Keratinocyte (primary cell): Measurements from ENCODE around the gene SKA2. TPM values are rescaled to one million over a fixed set of nuclear protein-coding genes. Genes with fewer than 3 reads are reported as not detected.
"Not testable (repeated sequence)": the region's sequence is repeated elsewhere in the genome, so short reads cannot be mapped to it uniquely, and the experiment has no call there.

ENCODE experiments used
- DNase-seq: peaks from one replicate; pipeline ENCODE4 v3.0.0-alpha.2; 2011; ENCODE audit warnings: low read depth, missing footprints, low spot score
- FAIRE-seq: peaks from 2 replicates; lab custom pipeline; 2011; peaks lifted over from hg19 to GRCh38; lab: Jason Lieb, UNC
- H2AFZ ChIP-seq: 2 replicates; pipeline ENCODE4 v1.6.0; 2012; ENCODE audit warnings: low read length, control low read depth, inconsistent platforms; ENCODE audit not compliant: control insufficient read depth
- H3K27ac ChIP-seq: 2 replicates; pipeline ENCODE4 v1.5.1; 2011; ENCODE audit warnings: low read length; ENCODE audit not compliant: control insufficient read depth, insufficient read depth
- H3K27me3 ChIP-seq: 3 replicates; pipeline ENCODE4 v1.6.0; 2011; ENCODE audit warnings: low read length; ENCODE audit not compliant: control insufficient read depth, insufficient read depth; ENCODE audit errors: extremely low read depth
- H3K36me3 ChIP-seq, 2 experiments: 2 replicates in 1 of 2; 3 replicates in 1 of 2; pipeline ENCODE4 v1.5.1; 2011; ENCODE audit warnings: low read length in 2 of 2, mild to moderate bottlenecking in 1 of 2; ENCODE audit not compliant: control insufficient read depth in 2 of 2, insufficient read depth in 2 of 2; ENCODE audit errors: extremely low read depth in 1 of 2
- H3K4me1 ChIP-seq: 3 replicates; pipeline ENCODE4 v1.5.1; 2011; ENCODE audit warnings: low read length; ENCODE audit not compliant: control insufficient read depth, insufficient read depth; ENCODE audit errors: extremely low read depth
- H3K4me2 ChIP-seq: 3 replicates; pipeline ENCODE4 v1.6.0; 2011; ENCODE audit warnings: low read depth, low read length; ENCODE audit not compliant: control insufficient read depth, insufficient read depth; ENCODE audit errors: extremely low read depth
- H3K4me3 ChIP-seq, 3 experiments: fragments of 200-600 bp in 1 of 3; sonication (generic) in 1 of 3; 2 replicates in 2 of 3; 3 replicates in 1 of 3; pipeline ENCODE4 v1.5.1; 2011 to 2016; ENCODE audit warnings: low read length in 3 of 3, mild to moderate bottlenecking in 3 of 3, control low read depth in 2 of 3, inconsistent platforms in 1 of 3, low read depth in 1 of 3, mixed read lengths in 1 of 3, mixed run types in 1 of 3, moderate library complexity in 1 of 3; ENCODE audit not compliant: control insufficient read depth in 2 of 3, insufficient read depth in 2 of 3; ENCODE audit errors: extremely low read depth in 1 of 3
- H3K79me2 ChIP-seq: 2 replicates; pipeline ENCODE4 v1.6.0; 2012; ENCODE audit warnings: low read length; ENCODE audit not compliant: control insufficient read depth, insufficient read depth
- H3K9ac ChIP-seq: 3 replicates; pipeline ENCODE4 v1.6.0; 2011; ENCODE audit warnings: low read length; ENCODE audit not compliant: control insufficient read depth, insufficient read depth; ENCODE audit errors: extremely low read depth
- H3K9me1 ChIP-seq: 3 replicates; pipeline ENCODE4 v1.6.0; 2011; ENCODE audit warnings: low read length; ENCODE audit not compliant: control insufficient read depth, insufficient read depth; ENCODE audit errors: extremely low read depth
- H3K9me3 ChIP-seq: 2 replicates; pipeline ENCODE4 v1.5.1; 2012; ENCODE audit warnings: low read depth, low read length; ENCODE audit not compliant: control insufficient read depth
- H4K20me1 ChIP-seq: 3 replicates; pipeline ENCODE4 v1.6.0; 2011; ENCODE audit warnings: low read length; ENCODE audit not compliant: control insufficient read depth, insufficient read depth; ENCODE audit errors: extremely low read depth
- EZH2 ChIP-seq: IDR thresholded peaks from one replicate; pipeline ENCODE4 v1.6.1; 2012; ENCODE audit warnings: inconsistent platforms, mild to moderate bottlenecking, low read length, moderate library complexity
- dilution Hi-C: fragments of 300-500 bp; cut with MboI; formaldehyde crosslinking; loops from one replicate; pipeline ENCODE4 v1.7.0; 2020; ENCODE audit warnings: low sequenced_read_pairs; ENCODE audit not compliant: extremely low pct_ligation_motif_present
- polyA plus RNA-seq, 5 experiments: library from polyadenylated mRNA; depleted of rRNA in 3 of 5; stranded (reverse) in 3 of 5; stranded (forward) in 1 of 5; unstranded in 1 of 5; fragments of >200 nt; gene quantifications; 1 replicate in 1 of 5; 2 replicates in 3 of 5; 3 replicates in 1 of 5; pipeline versions ENCODE4 v1.2.1 to v1.2.3, GENCODE V29; 2011 to 2012; ENCODE audit warnings: missing spikeins in 2 of 5, low read depth in 1 of 5, low replicate concordance in 1 of 5
- TF ChIP-seq, protein P1 (sequence below), 3 experiments: IDR thresholded peaks in 1 of 3; conservative IDR thresholded peaks in 1 of 3; optimal IDR thresholded peaks in 1 of 3; 2 replicates in 2 of 3; 3 replicates in 1 of 3; pipeline versions ENCODE3 to v1.5.1; 2011; ENCODE audit warnings: low read length in 3 of 3, mild to moderate bottlenecking in 3 of 3, moderate library complexity in 2 of 3, control low read depth in 1 of 3, inconsistent platforms in 1 of 3; ENCODE audit not compliant: insufficient read depth in 2 of 3; ENCODE audit errors: extremely low read depth in 1 of 3

Gene SKA2
- polyA plus RNA-seq, 1 donor (not counting 4 experiments of a cell fraction or from before 2014, with no cell fraction given) = 52.8 TPM

GRCh38 chr17:59180626-59181025 is 25.6 kb upstream of the SKA2 start:
- no peak overlapping the region for H2AFZ ChIP-seq
- H3K4me2 ChIP-seq = no peak overlapping the region
- no peaks in the 10 kb centered on the region for H3K4me1 ChIP-seq
- no peaks in the 10 kb centered on the region for H3K27me3 ChIP-seq
- H3K36me3 ChIP-seq = peaks cover 0 to 11% of the 10 kb centered on the region in 2 experiments
- no peaks in the 10 kb centered on the region for H4K20me1 ChIP-seq
- H3K79me2 ChIP-seq = peaks cover 9% of the 10 kb centered on the region
- H3K9me1 ChIP-seq = no peaks in the 10 kb centered on the region
- H3K9ac ChIP-seq = no peak overlapping the region
- DNase-seq (no peak), FAIRE-seq (no peak)
- no peak for TF ChIP-seq EZH2
- TF ChIP-seq, protein P1, sequence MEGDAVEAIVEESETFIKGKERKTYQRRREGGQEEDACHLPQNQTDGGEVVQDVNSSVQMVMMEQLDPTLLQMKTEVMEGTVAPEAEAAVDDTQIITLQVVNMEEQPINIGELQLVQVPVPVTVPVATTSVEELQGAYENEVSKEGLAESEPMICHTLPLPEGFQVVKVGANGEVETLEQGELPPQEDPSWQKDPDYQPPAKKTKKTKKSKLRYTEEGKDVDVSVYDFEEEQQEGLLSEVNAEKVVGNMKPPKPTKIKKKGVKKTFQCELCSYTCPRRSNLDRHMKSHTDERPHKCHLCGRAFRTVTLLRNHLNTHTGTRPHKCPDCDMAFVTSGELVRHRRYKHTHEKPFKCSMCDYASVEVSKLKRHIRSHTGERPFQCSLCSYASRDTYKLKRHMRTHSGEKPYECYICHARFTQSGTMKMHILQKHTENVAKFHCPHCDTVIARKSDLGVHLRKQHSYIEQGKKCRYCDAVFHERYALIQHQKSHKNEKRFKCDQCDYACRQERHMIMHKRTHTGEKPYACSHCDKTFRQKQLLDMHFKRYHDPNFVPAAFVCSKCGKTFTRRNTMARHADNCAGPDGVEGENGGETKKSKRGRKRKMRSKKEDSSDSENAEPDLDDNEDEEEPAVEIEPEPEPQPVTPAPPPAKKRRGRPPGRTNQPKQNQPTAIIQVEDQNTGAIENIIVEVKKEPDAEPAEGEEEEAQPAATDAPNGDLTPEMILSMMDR (optimal IDR thresholded peaks at IDR 0.05 in 1 of 3, IDR thresholded peaks at IDR 0.05 in 1 of 3, conservative IDR thresholded peaks at IDR 0.05 in 1 of 3; ENCODE audit: extremely low read depth in 1 of 3, insufficient read depth in 2 of 3, low read length in 3 of 3) = no peak
- H3K9me3 ChIP-seq = no peaks in the 10 kb centered on the region
- H3K27ac ChIP-seq = no peak overlapping the region
- no peak overlapping the region for H3K4me3 ChIP-seq
- dilution Hi-C loops = no loop called here

GRCh38 chr17:59179601-59180000 is 24.6 kb upstream of the SKA2 start:
- H3K9ac ChIP-seq, H3K9me3 ChIP-seq, H2AFZ ChIP-seq, H3K4me2 ChIP-seq, H3K27me3 ChIP-seq, H3K9me1 ChIP-seq, H3K36me3 ChIP-seq, DNase-seq, FAIRE-seq, H3K27ac ChIP-seq, H4K20me1 ChIP-seq, H3K4me3 ChIP-seq, dilution Hi-C loops, H3K4me1 ChIP-seq: not testable (repeated sequence)
- H3K79me2 ChIP-seq = peaks cover 11% of the 10 kb centered on the region
